GM19324 (cell line): ENCODE data around the gene GULP1.

Experiments used
- ATAC-seq: cut with Tn5 transposase; IDR thresholded peaks from one replicate; pipeline ENCODE4 v1.9.1; 2021; ENCODE audit warnings: mild to moderate bottlenecking, moderate library complexity; ENCODE audit not compliant: unreplicated experiment, low FRiP score

Gene GULP1

DNA sequence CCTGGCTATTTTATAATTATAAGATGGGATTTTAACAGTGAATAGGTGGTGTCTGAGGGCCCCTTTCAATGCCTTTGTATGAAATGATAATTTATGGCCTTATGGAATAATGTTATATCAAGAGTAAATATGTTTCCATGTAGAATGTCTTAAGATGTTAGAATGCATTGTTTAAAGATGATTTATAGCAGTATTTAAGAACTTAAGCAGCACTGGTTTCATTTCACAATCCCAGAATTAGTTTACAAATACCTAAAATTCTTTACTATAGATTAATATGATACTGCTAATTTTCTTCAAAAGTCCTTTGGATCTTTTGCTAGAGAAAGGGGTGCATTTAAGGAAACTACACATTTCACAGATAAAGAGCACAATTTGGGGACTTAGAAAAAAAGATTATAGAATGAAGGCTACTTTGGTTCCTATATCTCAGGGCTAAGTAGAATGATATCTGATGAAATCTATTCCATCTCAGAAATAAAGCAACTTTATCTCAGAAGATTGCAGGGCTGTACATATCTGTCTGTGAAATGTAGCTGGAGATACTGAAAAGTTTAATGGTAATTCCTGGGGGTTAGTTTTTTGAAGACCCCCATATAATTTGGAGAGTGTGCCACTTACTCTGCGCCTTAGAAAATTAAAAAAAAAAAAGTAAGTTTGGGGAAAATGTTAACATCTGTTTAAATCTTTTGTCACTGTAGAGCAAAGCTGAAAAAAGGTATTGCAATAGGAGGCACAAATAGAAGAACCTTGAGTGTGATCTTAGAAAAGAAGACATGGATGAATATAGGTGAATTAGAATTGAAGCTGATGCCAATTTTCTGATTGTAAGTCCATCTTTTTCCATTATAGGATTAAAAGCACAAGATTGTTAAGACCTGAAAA, 123.4 kb downstream of the GULP1 start:
- ATAC-seq, result no peak

DNA sequence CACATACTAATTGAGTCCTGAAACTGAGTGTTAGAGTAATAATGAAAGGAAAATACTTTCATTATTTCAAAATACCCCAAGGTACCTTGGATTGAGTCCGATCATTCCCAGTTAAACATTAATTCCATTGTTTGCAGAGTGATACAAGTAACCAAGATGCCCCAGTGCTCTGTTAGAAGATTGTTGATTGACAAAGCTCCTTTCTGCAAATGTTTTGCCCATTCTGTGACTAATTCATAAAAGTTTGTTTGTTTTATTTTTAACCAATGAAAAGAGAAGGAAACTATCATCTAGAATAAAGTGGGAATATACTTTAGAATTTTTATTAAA, 124.0 kb downstream of the GULP1 start:
- ATAC-seq, result no peak

DNA sequence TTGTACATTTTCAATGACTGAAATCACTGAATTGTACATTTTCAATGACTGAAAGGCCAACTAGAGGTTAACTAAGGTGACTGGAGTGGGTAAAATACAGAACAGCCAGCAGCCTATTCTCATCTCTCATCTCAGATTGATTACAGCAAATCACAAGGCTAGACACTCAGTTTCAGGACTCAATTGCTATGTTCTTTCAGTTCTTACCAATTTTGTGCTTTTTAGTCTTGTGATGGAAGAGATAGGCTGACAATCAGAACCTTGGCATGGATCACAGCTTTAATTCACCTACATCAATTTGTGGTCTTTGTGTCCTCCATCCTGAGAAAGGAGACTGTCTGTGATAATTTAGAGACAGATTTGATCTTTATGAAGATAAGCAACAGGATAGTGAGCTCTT, 124.7 kb downstream of the GULP1 start:
- peak; percentile 42 for ATAC-seq

DNA sequence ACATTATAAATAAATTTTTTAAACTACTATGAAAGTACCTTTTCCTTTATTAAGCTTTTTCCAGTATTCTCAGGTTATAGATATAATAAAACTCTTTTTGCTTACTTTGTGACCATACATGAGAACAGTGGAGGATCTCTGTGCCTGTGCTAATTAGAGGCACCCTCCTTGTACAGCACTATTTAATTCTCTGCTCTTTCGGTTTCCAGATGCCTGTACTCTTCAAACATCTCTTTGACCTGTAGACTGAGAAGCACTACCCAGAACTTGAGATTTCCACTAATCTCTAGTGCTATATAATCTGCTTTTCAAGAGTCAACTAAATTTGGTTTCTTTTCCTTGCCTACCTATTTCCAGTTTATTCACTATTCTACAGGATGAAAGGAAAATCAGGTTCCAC, 131.1 kb downstream of the GULP1 start:
- ATAC-seq, result no peak

DNA sequence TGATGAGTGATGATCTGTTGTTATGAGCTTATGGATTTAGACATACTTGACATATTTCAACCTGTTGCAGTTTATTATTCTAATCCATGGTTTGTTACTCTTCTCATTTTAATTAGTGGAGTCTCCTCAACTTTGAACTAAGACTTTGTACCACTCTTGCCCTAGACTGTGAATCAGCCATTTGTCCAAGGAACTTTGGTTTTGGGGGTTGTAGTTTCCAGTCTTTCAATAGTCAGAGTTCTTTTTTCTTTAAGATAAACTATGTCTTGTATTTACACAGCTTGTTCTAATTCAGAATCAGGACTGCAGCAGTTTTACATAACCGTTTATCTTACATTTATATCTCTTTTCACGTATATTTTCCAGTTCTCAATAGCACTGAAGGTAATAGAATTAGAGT, 133.6 kb downstream of the GULP1 start:
- no peak for ATAC-seq

DNA sequence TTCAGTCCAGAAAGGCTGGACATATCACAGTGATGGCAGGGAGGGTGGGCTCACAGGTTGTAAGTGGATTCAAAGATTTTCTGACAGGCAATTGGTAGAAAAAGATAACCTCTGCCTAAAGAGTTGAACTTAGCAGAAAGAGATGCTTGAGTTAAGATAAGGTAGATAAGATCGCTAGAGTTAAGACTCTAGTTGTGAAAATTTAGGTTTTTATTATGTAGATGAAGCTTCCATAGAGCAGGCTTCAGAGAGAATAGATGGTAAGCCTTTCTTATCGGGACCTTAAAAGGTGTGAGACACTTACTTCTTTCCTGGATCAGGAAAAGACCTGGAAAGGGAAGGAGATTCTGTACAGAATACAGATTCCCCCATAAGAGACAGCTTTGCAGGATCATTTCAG, 134.4 kb downstream of the GULP1 start:
- ATAC-seq, result no peak

DNA sequence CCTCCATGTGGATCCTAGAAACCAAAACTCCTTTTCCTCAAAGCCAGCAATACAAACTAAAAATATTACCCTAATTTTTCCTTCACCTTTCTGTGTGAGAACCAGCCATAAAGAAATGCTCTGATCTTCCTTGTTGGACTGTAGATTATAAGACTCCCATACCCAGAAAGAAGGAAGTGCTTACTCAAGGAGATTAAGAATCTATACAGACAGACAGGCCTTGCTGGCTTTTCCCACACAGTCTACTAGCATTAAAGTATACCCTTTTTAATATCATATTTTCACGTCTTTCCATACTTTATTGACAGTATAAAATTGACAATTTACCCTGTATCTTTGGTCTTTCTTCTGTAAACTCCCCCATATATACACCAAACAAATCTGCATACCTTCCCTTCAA, 139.0 kb downstream of the GULP1 start:
- no peak for ATAC-seq

DNA sequence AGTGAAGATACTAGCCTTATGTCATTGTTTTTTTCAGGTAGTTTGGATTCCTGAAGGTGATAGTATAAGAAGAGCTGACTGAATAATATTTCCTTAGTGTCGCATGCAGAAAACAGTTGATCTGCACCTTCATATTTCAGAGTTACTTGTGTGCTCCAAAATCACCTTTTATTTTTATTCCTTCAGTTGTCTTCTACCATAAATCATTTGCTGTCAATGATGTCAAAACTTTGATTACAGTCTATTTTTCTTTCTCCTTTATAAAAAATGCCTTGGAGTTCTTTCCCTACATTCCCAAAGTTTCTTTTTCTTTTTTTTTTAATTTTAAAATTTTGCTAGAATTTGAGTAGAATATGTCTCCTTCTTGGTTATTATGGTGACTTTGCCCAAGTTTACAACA, 142.3 kb downstream of the GULP1 start:
- no peak for ATAC-seq

DNA sequence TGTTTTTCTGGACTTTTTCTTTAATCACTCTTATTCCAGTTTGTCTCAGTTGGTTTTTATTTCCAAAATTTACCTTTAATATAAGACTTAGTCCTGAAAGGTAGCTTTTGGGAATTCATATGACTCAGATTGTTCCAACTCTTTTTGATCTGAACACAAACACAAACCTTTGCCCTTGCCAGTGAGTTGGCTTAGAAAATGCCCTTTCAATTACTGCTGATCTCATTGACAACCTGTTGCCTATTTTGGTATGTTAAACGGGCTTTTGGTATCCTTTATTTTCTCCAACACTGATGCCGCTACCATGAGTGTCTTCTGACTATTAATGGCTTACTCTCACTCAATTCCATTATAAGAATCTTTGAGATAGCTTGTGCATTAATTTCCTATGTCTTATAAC, 143.4 kb downstream of the GULP1 start:
- no peak for ATAC-seq

DNA sequence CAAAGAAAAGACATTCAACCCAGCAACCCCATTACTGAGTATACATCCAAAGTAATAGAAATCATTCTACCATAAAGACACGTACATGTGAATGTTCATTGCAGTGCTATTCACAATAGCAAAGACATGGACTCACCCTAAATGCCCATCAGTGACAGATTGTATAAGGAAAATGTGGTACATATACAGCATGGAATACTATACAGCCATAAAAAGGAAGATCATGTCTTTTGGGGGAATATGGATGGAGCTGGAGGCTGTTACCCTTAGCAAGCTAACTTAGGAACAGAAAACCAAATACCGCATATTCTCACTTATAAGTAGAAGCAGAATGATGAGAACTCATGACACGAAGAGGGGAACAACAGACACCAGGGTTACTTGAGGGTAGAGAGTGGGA, 145.9 kb downstream of the GULP1 start:
- no peak for ATAC-seq

DNA sequence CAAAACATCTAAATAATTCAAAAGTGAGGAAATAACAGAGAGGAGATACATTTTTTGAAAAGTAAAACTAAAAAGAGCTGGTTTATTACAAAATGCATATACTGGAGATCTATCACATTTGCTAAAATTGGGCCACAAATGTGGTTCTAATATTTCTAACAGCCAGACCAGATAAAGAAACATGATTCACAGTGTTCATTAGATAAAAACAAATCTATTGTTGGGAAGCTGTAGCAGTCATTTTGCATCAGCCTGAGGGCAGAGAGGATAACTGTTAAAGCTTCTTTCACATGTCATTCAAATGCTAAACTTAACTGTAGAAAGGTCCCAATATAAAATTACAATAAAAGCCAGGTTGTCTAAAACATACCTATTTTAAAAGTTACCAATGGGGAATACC, 148.3 kb downstream of the GULP1 start:
- ATAC-seq, result no peak

DNA sequence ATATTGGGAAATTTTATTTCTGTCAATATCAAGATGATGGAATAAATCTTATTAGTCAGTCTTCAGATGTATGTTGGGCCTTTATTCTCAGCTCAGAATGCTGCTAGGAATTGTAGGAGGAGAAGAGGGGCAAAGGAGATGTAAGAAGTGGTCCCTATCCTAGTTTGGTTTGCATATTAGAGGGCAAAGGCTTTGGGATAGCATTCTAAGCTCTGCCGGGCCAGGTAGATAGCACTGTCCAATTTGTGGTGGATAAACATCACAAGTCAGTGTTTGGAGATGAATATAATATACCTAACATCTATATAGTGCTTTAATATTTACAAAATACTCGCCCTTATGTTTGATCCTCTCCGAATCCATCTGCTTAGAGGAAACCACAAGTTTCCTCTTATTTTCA, 149.2 kb downstream of the GULP1 start:
- no peak for ATAC-seq

DNA sequence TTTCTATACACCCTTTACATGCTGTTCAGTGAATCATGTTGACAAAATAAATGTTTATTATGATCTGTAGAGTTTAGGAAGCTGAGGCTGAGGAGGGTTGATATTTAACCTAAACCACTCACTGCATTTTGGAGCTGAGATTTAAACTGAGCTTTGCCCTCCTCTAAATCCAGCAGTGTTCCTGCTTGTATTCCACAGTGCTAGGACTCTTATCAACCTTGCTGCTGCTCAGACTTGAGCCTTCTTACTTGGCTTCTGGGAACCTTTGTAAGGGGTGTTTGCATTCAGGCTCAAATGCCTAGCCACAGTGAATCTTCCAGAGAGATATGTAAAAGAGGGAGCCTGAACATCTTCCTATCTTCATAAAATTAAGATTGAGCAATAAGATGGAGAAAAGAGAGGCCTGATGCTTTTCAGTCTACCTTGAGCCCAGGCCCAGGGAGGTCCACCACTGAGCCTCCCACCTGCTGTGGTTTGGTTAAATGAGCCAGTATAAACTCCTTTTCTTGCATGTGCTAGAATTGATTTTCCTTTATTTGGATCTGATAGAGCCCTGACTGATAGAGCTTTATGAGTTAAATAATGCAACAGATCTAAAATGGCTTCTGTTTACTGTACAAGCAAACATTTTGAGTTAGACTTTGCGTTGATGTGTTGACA, 149.7 kb downstream of the GULP1 start:
- ATAC-seq, result no peak

DNA sequence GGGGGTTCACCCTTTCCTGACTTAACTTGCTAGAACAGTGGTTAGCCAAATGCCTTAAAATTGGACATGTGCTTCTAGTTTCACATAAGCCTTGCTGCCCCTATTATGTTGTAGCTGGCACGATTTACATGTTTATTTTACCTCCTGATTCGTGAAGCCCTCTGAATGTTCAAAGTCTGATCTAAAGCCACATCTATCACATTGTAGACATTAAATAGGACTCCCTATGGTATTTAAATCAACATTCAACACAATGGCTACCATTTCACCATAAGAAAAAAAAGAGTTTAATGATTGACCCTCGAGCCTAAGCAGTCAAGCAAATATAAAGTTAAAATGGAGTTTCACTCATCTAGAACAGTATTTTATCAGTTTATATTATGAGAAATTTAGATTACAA, 151.5 kb downstream of the GULP1 start:
- no peak for ATAC-seq

DNA sequence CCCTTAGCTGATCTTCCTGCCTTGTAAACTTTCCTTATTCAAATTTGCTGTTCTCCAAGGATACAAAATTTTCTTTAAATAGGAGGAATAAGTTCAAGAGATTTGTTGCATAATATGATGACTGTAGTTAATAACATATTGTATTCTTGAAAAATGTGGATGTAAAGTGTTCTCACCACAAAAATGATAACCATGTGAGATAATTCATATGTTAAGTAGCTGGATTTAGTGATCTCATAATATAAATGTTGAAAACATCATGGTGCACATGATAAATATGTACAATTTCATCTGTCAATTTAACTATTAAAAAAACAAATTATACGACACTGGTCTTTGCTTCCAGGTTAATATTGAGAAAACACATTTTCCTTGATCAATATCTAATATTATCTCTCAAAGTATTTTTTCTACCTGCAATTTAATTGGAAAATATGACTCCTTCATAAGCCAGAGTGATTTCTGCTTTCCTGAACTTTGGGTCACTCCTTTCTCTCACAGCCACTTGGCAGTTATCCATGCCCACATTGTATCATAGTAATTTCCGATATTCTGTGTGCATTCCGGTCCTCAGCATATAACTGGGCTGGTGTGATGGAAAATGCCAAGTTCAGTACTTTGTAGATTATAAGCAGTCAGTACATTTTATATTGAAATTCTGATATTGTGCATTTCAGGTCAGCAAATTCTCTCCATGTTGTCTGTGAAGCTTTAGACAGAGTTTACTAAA, 152.6 kb downstream of the GULP1 start:
- no peak for ATAC-seq

DNA sequence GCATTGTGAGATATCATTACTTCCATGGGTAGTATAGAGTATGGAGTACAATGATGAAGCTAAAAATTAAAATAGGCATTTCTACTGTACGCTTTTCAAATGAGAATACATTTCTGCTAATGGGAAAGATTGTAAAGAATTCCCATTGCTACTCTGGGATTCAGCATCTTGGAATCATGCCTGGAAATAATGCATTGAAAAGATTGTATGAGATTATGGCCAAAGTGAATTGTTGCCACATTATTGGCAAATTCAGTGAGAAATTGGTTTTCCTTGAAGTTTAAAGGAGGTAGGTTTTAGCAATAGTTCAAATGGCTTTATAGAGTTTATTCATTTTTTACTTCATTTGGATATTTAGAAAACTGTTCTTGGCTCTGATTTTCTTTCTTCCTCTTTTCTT, 157.9 kb downstream of the GULP1 start:
- ATAC-seq, result no peak

DNA sequence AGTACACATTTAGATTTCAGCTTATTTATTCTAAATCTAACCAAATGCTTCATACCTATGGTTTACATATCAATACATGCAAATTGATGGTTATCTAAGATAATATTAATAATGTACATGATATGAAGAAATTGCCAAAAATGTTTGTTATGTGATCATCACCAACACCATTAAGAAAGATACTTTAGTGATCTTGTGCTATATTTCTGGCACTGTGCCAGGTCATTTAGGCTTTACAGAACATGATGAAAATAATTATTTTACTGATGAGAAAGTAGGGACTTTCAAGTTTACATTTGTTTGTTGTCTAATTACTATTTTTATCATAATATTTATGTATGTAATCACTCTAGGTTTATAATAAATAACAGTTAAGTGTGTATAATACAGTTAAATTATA, 158.3 kb downstream of the GULP1 start:
- ATAC-seq, result no peak

DNA sequence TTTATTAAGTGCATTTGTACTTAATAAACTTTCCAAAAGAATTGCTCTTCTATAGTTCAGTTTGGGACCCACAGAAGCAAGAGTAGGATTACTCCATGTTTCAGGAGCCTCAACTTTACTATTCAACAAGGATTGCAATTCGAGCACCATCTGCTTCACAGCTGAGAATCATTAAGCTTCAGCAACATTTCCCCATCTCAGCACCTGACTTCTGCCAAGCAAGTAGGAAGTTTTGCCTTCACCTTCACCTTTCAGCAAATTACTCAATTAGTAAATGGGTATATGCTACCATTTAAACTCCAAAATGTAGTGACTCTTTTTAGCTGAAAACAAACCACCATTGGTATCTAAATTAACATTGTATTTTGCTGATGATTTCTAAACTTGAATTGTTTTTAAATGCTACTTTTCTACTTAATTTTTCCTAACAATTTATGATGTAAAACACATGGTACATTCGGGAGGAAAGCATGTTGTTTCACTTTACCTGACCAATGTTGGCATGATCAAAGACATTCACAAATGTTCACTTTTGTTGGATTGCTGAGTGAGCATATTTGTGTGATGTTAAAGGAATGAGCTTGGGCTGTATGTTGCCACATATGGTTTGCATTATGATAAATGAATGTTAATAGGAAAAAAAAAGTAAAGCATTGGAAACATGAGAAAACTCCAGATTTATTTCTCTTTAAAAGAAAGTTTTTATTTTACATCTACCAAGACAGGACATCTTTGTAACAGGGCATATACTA, 159.2 kb downstream of the GULP1 start:
- ATAC-seq, result no peak

DNA sequence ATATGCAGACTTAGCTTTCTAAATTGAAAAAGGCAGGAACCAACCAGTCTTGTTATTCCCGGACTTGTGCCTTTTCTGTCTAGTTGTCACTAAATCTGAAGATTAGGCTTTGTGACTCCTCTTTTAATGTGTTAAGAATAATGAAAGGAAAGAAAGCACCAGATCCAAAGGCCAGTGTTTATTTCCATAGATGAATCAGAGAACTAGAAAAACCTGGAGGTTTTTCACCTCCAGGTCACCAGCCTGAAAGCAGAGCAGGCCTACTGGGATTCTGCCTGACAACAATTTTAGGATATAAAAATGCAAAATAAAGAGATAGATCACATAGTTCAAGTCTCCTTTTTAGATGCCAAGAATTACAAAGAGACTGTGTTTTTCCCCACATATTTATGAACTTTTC, 160.4 kb downstream of the GULP1 start:
- ATAC-seq, result no peak

DNA sequence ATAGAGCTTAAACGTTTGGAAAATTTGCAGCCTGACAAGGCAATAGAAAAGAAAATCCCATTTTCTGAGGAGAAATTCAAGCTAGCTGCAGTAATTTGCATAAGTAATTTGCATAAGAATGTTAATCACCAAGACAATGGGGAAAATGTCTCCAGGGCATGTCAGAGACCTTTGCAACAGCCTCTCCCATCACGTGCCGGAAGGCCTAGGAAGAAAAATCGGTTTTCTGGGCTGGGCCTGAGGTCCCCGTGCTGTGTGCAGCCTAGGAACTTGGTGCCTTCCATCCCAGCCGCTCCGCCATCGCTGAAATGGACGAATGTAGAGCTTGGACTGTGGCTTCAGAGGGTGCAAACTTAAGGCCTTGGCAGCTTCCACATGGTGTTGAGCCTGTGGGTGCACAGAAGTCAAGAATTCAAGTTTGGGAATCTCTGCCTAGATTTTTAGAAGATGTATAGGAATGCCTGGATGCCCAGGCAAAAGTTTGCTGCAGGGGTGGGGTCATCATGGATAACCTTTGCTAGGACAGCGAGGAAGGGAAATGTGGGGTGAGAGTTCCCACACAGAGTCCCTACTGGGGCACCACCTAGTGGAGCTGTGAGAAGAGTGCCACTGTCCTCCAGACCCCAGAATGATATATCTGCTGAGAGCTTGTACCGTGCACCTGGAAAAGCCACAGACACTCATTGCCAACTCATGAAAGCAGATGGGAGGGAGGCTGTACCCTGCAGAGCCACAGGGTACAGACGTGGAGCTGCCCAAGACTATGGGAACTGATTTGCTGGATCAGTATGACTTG, 164.6 kb downstream of the GULP1 start:
- ATAC-seq, result no peak
